KMS-11 (cell line): ENCODE data around the gene DHRS7.

Experiments
- H2AFZ ChIP-seq: fragments of 200-600 bp; sonication (generic); 2 replicates; pipeline ENCODE4 v1.6.1; 2016; ENCODE audit warnings: antibody characterized with exemption, mixed run types, low read depth
- H3K27ac ChIP-seq: fragments of 200-600 bp; sonication (generic); 2 replicates; pipeline ENCODE4 v1.6.1; 2016; ENCODE audit warnings: mild to moderate bottlenecking, mixed run types
- H3K27me3 ChIP-seq: fragments of 200-600 bp; sonication (generic); 2 replicates; pipeline ENCODE4 v1.6.1; 2017; ENCODE audit warnings: mild to moderate bottlenecking, low read depth, mixed run types, moderate library complexity; ENCODE audit not compliant: insufficient read depth
- H3K36me3 ChIP-seq: fragments of 200-600 bp; sonication (generic); 2 replicates; pipeline ENCODE4 v1.6.1; 2017; ENCODE audit warnings: mild to moderate bottlenecking, mixed run types; ENCODE audit not compliant: insufficient read depth
- H3K4me1 ChIP-seq: fragments of 200-600 bp; sonication (generic); 2 replicates; pipeline ENCODE4 v1.6.1; 2016; ENCODE audit warnings: mild to moderate bottlenecking, low read depth, mixed run types; ENCODE audit not compliant: poor library complexity, severe bottlenecking
- H3K4me2 ChIP-seq: fragments of 200-600 bp; sonication (generic); 2 replicates; pipeline ENCODE4 v1.7.0; 2016; ENCODE audit warnings: mild to moderate bottlenecking, mixed run types
- H3K4me3 ChIP-seq: fragments of 200-600 bp; sonication (generic); IDR thresholded peaks from 2 replicates; pipeline ENCODE4 v1.6.1; 2017; ENCODE audit warnings: low read depth, low read length, mixed read lengths; ENCODE audit not compliant: insufficient read depth
- H3K79me2 ChIP-seq: fragments of 200-600 bp; sonication (generic); 2 replicates; pipeline ENCODE4 v1.6.1; 2016; ENCODE audit warnings: low read depth, mixed run types; ENCODE audit not compliant: insufficient read depth
- H3K9ac ChIP-seq: fragments of 200-600 bp; sonication (generic); 2 replicates; pipeline ENCODE4 v1.6.1; 2016; ENCODE audit warnings: mild to moderate bottlenecking, mixed run types
- H4K20me1 ChIP-seq: fragments of 200-600 bp; sonication (generic); 2 replicates; pipeline ENCODE4 v1.6.1; 2016; ENCODE audit warnings: mild to moderate bottlenecking, mixed run types; ENCODE audit not compliant: insufficient read depth
- TF ChIP-seq, protein P1 (sequence below): fragments of 200-600 bp; sonication (generic); conservative IDR thresholded peaks from 2 replicates; pipeline ENCODE4 v1.6.1; 2017; ENCODE audit warnings: low read depth, mild to moderate bottlenecking, antibody characterized with exemption, low read length, moderate library complexity, mixed read lengths

Gene DHRS7

DNA sequence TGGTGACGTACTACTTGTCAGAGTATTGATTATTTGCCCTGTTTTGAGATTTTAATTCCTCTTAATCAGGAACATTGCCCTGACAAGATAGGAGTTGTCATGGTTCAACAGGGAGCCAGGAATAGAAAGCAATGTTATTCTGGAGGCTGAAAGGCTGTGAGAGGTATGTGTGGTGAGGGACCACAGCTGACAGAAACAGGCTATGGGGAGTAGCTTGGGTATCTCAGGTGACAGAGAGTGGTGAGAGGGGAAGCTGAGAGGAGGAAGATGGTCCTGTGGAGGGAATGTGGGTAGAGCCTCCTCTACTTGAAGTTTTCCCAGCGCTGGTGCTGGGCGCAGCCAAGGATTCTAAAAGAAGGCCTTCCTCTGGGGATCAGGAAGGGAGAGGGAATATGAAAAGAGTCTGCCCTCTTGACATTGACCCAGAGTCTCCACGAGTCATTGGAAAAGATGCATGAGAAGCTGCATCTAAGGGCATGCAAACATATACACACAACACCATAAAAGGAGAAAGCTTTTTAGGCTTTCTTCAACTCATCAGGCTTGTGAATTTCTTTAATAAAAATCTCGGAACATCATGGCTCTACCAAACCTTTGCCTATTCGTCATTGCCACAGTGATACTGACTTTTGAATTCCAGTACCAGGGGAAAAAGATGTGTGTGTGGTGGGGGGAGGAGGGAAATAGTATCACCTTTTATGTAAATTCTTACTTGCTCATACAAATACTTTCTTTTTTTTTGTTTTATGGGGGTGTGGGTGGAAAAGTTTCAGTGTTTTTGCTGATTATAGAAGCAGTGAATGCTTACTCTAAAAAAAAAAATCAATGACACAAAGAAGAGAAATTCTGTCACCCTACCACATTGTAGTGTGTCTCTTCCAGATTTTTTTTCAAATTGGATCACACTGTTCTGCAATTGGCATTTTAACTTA, 39.9 kb upstream of the DHRS7 start:
- Histone ChIP-seq H2AFZ (no peak overlapping the region), H3K27ac (no peak overlapping the region), H3K36me3 (no peaks in the 10 kb centered on the region), H3K79me2 (no peaks in the 10 kb centered on the region), H4K20me1 (no peaks in the 10 kb centered on the region), H3K27me3 (no peaks in the 10 kb centered on the region), H3K4me3 (no peak overlapping the region), H3K4me2 (no peak overlapping the region), H3K4me1 (no peaks in the 10 kb centered on the region), H3K9ac (no peak overlapping the region)
- TF ChIP-seq, protein P1, sequence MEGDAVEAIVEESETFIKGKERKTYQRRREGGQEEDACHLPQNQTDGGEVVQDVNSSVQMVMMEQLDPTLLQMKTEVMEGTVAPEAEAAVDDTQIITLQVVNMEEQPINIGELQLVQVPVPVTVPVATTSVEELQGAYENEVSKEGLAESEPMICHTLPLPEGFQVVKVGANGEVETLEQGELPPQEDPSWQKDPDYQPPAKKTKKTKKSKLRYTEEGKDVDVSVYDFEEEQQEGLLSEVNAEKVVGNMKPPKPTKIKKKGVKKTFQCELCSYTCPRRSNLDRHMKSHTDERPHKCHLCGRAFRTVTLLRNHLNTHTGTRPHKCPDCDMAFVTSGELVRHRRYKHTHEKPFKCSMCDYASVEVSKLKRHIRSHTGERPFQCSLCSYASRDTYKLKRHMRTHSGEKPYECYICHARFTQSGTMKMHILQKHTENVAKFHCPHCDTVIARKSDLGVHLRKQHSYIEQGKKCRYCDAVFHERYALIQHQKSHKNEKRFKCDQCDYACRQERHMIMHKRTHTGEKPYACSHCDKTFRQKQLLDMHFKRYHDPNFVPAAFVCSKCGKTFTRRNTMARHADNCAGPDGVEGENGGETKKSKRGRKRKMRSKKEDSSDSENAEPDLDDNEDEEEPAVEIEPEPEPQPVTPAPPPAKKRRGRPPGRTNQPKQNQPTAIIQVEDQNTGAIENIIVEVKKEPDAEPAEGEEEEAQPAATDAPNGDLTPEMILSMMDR = no peak

DNA sequence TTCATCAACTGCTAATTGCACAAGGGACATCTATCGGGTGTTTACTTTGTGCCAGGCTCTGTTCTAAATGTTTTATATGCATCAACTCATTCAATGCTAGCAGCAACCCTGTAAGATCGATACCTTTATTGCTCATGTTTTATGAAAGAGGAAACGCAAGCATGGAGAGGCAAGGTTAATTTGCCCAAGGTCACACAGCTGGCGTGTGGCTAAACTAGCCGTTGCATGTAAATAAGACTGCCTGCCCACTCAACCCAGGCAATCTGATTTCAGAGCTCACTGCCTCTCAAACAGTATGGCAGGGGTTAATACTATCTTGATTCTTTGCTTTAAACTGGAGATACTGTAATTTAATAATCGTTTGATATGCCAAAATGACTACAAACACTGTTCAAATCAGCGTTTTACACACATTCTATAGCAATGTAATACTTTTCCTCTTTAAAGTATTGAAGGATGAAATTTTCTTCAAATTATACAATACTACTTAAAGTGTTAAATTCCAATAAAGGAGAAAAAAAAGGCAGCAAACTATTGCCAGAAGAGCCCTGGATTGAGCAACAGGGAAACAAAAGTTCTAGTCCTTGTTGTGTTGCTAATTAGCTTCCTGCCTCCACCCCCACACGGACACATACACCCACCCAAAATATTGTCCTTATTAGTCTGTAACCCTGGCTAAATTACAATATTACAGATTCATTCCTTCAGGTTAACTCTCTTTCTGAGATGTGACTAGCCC, 39.1 kb upstream of the DHRS7 start:
- Histone ChIP-seq H3K27ac (no peak overlapping the region), H3K79me2 (no peaks in the 10 kb centered on the region), H4K20me1 (no peaks in the 10 kb centered on the region), H3K36me3 (no peaks in the 10 kb centered on the region), H2AFZ (no peak overlapping the region), H3K4me2 (no peak overlapping the region), H3K9ac (no peak overlapping the region), H3K4me3 (no peak overlapping the region), H3K27me3 (no peaks in the 10 kb centered on the region), H3K4me1 (no peaks in the 10 kb centered on the region)
- TF ChIP-seq, protein P1 = no peak

DNA sequence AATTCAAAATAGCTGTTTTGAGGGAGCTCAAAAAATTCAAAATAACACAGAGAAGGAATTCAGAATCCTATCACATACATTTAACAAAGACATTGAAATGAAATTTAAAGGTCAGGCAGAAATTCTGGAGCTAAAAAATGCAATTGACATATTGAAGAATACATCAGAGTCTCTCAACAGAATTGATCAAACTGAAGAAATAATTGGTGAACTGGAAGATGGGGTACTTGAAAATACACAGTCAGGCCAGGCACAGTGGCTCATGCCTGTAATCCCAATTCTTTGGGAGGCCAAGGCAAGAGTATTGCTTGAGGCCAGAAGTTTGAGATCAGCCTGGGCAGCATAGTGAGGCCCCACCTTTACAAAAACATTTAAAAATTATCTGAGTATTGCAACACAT, 34.1 kb upstream of the DHRS7 start:
- no peak overlapping the region for H3K4me2 ChIP-seq
- TF ChIP-seq, protein P1 = no peak

DNA sequence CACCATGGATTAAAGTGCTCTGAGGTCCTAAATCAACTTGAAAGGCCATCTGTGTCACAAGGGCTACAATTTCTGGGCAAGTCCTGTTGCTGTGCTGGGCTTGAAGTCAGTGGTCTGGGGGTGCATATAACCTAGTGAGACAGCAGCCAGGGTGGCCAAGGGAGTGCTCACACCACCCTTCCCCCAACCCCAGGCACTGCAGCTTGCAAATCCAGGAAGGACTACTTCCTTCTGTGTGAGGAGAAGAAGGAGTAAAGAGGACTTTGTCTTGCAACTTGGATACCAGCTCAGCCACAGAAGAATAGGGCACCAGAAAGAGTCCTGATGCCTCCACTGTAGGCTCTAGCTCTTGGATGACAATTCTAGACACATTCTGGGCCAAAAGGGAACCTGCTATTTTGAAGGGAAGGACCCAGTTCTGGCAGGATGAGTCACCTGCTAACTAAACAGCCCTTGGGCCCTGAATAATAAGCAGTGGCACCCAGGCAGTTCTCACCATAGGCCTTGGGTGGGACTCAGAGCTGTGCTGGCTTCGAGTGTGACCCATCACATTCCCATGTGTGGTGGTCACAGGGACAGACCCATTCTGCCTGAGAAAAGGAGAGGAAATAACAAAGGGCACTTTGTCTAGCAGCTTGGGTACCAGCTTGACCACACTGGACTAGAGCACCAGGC, 32.6 kb upstream of the DHRS7 start:
- no peaks in the 10 kb centered on the region for H3K4me1 ChIP-seq
- H2AFZ ChIP-seq = no peak overlapping the region
- no peak overlapping the region for H3K4me2 ChIP-seq
- no peak overlapping the region for H3K9ac ChIP-seq
- TF ChIP-seq, protein P1 = no peak
- no peaks in the 10 kb centered on the region for H3K27me3 ChIP-seq
- no peaks in the 10 kb centered on the region for H4K20me1 ChIP-seq
- H3K79me2 ChIP-seq = no peaks in the 10 kb centered on the region
- H3K36me3 ChIP-seq = no peaks in the 10 kb centered on the region
- H3K27ac ChIP-seq = no peak overlapping the region
- H3K4me3 ChIP-seq = no peak overlapping the region

More for the DNA sequence above, 34.1 kb upstream of the DHRS7 start:
- no peak overlapping the region for H3K9ac ChIP-seq
- no peaks in the 10 kb centered on the region for H3K79me2 ChIP-seq
- H3K27me3 ChIP-seq = no peaks in the 10 kb centered on the region
- no peak overlapping the region for H3K4me3 ChIP-seq
- no peaks in the 10 kb centered on the region for H3K4me1 ChIP-seq
- no peak overlapping the region for H3K27ac ChIP-seq
- no peak overlapping the region for H2AFZ ChIP-seq
- H3K36me3 ChIP-seq = no peaks in the 10 kb centered on the region
- no peaks in the 10 kb centered on the region for H4K20me1 ChIP-seq
